Adrenal gland (tissue), 5 donors: ENCODE data around the gene PZP.

Experiments used
- CTCF ChIP-seq, 6 experiments: fragments of 450-650 bp in 4 of 6; fragments of 200-600 bp in 2 of 6; sonication (generic) in 1 of 6; IDR thresholded peaks; 1 replicate in 5 of 6; 2 replicates in 1 of 6; pipeline versions ENCODE4 v1.5.1 to v1.8.0; 2016 to 2021; ENCODE audit warnings: antibody characterized with exemption in 6 of 6, mild to moderate bottlenecking in 2 of 6, moderate library complexity in 1 of 6
- POLR2A ChIP-seq, 2 donors: fragments of 450-650 bp; IDR thresholded peaks; one replicate each; pipeline ENCODE4 v1.6.1; 2017; ENCODE audit warnings: antibody characterized with exemption in 2 of 2, mild to moderate bottlenecking in 2 of 2, moderate library complexity in 1 of 2
- donor health status: DM: no; HTN: no; CAD: no.

- TF ChIP-seq CTCF (IDR thresholded peaks at IDR 0.05) (no peak), POLR2A (IDR thresholded peaks at IDR 0.05) (no peak)
These were observed 86.0 kb downstream of the PZP start for GRCh38 chr12:9122091-9122609.
